Duodenal mucosa (tissue), 2 donors: ENCODE data around the gene PWWP2B.

Experiments
- H3K27ac ChIP-seq: one replicate; pipeline ENCODE4 v1.7.0; 2013; ENCODE audit warnings: low read depth, low read length
- H3K27me3 ChIP-seq, 2 donors: one replicate each; pipeline ENCODE4 v1.7.0; 2013; ENCODE audit warnings: low read length in 2 of 2, control low read depth in 1 of 2; ENCODE audit not compliant: insufficient read depth in 2 of 2, control insufficient read depth in 1 of 2
- H3K36me3 ChIP-seq, 2 donors: one replicate each; pipeline ENCODE4 v1.7.0; 2013; ENCODE audit warnings: low read length in 2 of 2, control low read depth in 1 of 2; ENCODE audit not compliant: insufficient read depth in 2 of 2, control insufficient read depth in 1 of 2
- H3K4me1 ChIP-seq, 2 donors: one replicate each; pipeline ENCODE4 v1.7.0; 2013; ENCODE audit warnings: low read length in 2 of 2, control low read depth in 1 of 2; ENCODE audit not compliant: insufficient read depth in 2 of 2, control insufficient read depth in 1 of 2
- H3K4me3 ChIP-seq, 2 donors: one replicate each; pipeline ENCODE4 v1.7.0; 2013; ENCODE audit warnings: low read length in 2 of 2, low read depth in 1 of 2
- H3K9ac ChIP-seq, 2 donors: one replicate each; pipeline ENCODE4 v1.7.0; 2013; ENCODE audit warnings: low read length in 2 of 2, low read depth in 1 of 2
- H3K9me3 ChIP-seq, 2 donors: one replicate each; pipeline ENCODE4 v1.7.0; 2013; ENCODE audit warnings: low read length in 2 of 2, control low read depth in 1 of 2; ENCODE audit not compliant: control insufficient read depth in 1 of 2

Gene PWWP2B

DNA sequence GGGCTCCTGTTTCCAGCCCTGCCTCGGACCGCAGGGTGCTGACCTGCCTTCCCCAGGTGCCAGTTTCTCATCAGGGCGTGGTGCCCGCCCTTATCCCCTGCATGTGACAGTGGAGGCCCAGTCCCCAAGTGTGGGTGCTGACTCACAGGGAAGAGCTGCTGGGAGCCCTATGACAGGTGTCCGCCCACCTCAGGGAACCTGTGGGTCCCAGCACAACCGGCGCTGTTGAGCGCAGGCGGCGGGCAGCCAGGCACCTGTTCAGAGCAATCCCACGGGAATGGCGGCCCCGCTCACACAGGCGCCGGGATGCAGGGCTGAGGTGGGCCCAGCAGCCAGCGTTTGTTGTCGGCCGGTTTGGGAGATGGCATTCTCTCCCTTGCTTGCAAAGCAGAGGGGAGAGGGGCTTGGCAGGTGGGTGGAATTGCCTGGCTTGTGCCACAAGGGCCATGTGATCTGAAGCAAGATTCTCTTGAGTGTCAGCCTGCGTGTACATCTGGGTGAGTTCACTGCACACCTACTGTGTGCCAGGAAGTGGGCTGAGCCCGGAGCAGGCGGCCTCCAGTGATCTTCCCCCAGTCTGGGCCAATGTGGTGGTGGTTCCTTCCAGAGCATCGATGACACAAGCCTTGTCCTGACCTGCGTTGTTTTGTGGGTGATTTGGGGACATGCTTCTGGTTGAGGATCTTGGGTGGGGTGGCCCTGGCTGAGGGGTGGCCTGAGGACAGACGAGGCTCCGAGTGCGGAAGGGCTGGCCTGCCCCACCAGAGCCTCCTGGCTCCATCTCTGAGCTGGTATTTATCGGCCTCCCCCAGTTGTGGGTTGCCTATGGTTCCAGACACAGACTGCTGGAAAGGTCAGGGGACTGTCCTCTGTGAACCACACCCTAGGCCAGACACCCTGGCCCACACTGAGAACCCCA is 2.4 kb downstream of the PWWP2B start:
- Histone ChIP-seq H3K4me3 (peak overlapping the region in 1 of 2 donors; percentile 78), H3K27ac (no peak overlapping the region), H3K4me1 (peaks cover 31 to 36% of the 10 kb centered on the region in 2 donors)

DNA sequence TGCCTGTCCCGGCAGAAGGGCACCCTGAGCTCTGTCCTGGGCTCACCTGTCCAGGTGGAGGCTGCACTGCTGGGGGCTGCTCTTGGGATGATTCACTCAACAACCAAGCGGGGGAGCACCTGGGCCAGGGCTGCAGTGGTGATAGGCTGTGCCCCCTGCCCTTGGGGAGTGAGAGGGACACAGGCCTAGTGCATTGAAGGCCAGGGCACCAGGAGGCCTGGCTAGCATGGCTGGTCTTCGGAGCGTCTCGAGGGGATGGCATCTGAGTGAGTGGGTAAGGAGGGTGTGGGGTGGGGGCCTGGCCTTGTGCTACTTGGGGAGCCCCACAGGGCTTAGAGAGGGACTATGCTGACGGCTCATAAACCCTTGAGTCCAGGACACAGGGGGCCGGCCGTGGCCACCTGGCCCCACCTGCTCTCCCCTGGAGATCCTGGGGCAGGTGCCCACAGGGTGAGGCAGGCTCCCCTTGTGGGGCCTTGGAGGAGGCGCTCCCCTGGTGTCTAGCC is 3.1 kb downstream of the PWWP2B start:
- no peaks in the 10 kb centered on the region for H3K36me3 ChIP-seq
- peaks cover 31 to 33% of the 10 kb centered on the region in 2 donors for H3K4me1 ChIP-seq
- no peak overlapping the region for H3K27ac ChIP-seq
- no peak overlapping the region for H3K9ac ChIP-seq
- no peaks in the 10 kb centered on the region for H3K9me3 ChIP-seq
- no peaks in the 10 kb centered on the region for H3K27me3 ChIP-seq
- H3K4me3 ChIP-seq = no peak overlapping the region

More for the DNA sequence above, 2.4 kb downstream of the PWWP2B start:
- Histone ChIP-seq H3K9ac (no peak overlapping the region), H3K9me3 (no peaks in the 10 kb centered on the region), H3K27me3 (no peaks in the 10 kb centered on the region), H3K36me3 (no peaks in the 10 kb centered on the region)

DNA sequence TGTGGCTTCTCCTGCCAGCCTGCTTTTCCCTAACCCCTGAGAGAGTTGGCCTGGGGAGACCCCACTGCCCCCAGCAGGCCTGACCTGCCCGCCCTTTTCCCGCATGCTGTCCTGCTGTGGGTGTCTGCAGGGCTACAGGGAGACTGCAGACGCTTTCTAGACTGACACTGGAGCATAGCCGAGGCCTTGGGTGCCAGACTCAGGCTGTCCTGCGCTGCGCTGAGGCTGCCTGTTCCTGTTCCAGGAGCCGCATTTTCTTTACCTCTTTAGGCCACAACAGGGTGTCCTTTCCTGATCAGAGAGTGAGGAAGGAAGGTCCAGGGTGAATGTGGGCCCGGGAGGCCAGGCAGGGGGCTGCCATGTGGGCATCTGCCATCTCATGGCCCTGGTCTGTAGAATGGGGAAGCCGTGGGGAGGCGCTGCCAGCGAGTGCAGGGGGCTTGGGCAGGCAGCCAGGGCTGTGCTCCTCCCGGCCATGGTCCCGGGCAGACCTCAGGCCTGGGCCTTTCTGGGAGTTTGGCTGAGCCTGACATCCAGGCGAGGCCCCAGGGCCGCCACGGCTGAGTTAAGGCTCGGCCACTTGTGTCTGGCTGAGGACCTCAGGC is 3.6 kb downstream of the PWWP2B start:
- H3K27ac ChIP-seq = no peak overlapping the region
- no peak overlapping the region for H3K4me3 ChIP-seq
- peaks cover 25 to 28% of the 10 kb centered on the region in 2 donors for H3K4me1 ChIP-seq
- no peak overlapping the region for H3K9ac ChIP-seq
- peaks cover 0 to 5% of the 10 kb centered on the region in 2 donors for H3K36me3 ChIP-seq
- H3K27me3 ChIP-seq = no peaks in the 10 kb centered on the region
- no peaks in the 10 kb centered on the region for H3K9me3 ChIP-seq

DNA sequence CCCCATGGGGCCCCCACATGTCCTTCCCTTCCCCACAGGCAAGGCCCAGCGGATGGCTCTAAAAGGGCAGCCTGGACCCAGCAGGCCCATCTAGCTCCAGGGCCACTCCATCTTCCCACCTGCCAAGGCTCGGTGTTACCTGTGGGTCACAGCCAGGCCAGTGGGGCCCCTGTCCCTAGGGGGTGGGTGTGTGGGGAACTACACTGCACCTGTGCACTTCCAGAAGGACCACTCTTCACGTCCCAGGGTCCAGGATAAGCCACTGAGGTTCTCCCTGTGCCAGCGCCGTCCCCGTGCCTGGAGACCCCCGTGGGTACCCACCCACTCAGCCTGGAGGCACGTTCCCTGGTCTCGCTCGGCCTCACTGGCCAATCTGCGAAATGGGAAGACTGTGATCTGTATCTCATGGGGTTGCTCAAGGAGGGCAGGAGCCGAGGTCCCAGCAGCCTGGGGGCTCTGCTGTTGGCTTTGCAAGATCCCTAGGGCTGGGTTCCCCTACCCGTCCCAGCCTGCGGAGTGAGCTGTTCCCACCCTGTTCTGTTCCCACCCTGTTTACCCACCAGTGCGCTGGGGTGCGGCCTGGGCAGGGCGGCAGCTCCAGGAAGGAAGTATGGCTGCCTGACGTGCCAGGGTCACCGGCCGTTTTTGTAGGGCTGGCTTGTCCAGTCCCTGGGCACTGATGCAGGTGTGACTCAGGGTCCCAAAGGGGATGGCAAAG is 4.6 kb downstream of the PWWP2B start:
- Histone ChIP-seq H3K36me3 (peaks cover 0 to 13% of the 10 kb centered on the region in 2 donors), H3K27me3 (no peaks in the 10 kb centered on the region), H3K4me3 (no peak overlapping the region), H3K4me1 (peaks cover 23 to 25% of the 10 kb centered on the region in 2 donors), H3K9ac (no peak overlapping the region), H3K9me3 (no peaks in the 10 kb centered on the region), H3K27ac (no peak overlapping the region)

DNA sequence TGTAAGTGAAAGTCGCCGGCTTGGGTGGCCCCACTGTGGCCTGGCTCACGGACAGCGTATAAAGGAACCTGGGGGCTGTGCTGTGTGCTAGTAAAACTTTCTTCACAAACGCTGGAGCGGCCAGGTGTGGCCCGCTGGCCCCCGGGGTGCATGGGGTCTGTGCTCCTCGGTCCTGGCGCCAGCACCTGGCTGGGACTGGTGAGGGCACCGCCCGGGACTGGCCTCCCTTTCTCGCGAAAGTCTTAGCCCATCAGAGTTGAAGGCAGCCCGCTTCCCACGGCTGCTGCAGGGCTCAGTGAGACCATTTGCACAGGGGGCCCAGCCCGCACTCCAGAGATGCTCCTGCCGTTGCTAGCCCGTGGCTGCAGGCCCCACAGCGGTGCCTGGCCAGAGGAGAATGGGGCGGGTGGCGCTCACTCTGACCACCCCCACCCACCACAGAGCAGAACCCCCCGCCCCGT is 5.8 kb downstream of the PWWP2B start:
- H3K9ac ChIP-seq = no peak overlapping the region
- H3K27ac ChIP-seq = no peak overlapping the region
- no peaks in the 10 kb centered on the region for H3K27me3 ChIP-seq
- H3K4me3 ChIP-seq = no peak overlapping the region
- peaks cover 0 to 14% of the 10 kb centered on the region in 2 donors for H3K36me3 ChIP-seq
- H3K4me1 ChIP-seq = peaks cover 32 to 35% of the 10 kb centered on the region in 2 donors
- H3K9me3 ChIP-seq = no peaks in the 10 kb centered on the region

DNA sequence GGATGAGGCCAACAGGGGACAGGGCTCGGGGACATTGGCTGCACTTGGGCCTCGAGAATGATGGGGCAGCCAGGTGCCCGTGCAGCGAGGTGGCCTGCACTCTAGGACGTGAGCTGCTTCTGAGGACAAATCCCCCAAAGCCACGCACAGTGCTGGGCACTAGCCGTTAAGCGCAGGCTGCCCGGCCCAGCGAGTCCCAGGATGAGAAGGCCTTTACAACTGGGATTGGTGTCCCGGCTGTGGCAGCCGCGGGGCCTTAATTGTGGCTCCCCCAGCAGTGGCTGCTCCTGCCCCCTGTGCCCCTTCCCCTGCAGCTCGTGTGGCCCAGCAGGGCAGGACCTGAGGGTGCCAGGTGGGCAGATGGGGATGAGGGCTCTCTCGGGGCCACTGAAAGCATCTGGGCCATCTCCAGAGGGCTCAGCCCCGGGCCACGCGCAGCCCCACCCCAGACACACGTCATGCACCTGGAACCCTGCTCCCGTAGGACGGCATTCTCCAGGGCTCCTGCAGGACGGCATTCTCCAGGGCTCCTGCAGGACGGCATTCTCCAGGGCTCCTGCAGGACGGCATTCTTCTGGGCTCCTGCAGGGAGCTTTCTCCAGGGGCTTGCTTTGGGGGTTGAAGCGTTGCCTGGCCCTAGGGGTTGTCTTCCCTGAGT is 6.6 kb downstream of the PWWP2B start:
- Histone ChIP-seq H3K9me3 (no peaks in the 10 kb centered on the region), H3K4me1 (peaks cover 32 to 34% of the 10 kb centered on the region in 2 donors), H3K9ac (no peak overlapping the region), H3K36me3 (peaks cover 0 to 14% of the 10 kb centered on the region in 2 donors), H3K4me3 (no peak overlapping the region), H3K27me3 (no peaks in the 10 kb centered on the region), H3K27ac (no peak overlapping the region)

DNA sequence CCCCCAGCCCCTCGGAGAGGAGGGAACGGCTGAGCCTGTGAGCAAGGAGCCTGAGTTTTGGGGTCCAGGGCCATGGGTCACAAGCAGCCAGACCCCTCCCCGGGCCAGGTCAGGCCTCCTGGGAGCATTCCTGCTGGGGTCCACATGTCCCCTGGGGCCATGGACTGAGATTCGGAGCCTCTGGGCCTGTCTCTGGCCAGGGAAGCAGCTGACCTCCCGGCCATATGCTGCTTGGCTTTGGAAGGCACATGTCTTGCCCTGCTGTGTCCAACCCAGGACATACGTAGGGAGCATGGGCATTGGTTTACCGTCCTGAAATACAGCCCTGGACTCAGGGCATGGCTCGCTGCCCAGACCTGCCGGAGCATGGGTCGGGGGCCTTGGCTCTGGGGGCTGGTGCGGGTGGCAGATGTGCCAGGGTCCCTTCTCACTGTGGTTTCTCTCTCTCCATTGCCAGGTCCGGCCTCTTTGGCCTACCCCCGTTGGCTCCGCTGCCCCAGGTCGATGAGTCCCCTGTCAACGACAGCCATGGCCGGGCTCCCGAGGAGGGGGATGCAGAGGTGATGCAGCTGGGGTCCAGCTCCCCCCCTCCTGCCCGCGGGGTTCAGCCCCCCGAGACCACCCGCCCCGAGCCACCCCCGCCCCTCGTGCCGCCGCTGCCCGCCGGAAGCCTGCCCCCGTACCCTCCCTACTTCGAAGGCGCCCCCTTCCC is 7.3 kb downstream of the PWWP2B start:
- no peak overlapping the region for H3K9ac ChIP-seq

DNA sequence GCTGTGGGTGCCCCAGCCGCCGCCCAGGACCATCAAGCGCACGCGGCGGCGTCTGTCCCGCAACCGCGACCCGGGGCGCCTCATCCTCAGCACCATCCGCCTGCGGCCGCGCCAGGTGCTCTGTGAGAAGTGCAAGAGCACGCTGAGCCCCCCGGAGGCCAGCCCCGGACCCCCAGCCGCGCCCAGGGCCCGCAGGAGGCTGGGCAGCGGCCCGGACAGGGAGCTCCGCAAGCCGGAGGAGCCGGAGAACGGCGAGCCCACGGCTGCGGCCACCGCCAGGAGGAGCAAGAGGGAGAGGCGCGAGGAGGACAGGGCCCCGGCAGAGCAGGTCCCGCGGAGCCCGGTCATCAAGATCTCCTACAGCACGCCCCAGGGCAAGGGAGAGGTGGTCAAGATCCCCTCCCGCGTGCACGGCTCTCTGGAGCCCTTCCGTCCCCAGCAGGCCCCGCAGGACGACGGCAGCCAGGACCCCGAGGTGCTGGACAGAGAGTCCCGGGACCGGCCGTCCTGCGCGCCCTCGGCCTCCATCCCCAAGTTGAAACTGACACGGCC is 8.0 kb downstream of the PWWP2B start:
- H3K9me3 ChIP-seq = no peaks in the 10 kb centered on the region
- peaks cover 32 to 36% of the 10 kb centered on the region in 2 donors for H3K4me1 ChIP-seq
- no peak overlapping the region for H3K4me3 ChIP-seq
- H3K36me3 ChIP-seq = peaks cover 0 to 14% of the 10 kb centered on the region in 2 donors
- no peak overlapping the region for H3K9ac ChIP-seq
- H3K27ac ChIP-seq = no peak overlapping the region
- no peaks in the 10 kb centered on the region for H3K27me3 ChIP-seq

More for the DNA sequence above, 7.3 kb downstream of the PWWP2B start:
- peaks cover 0 to 14% of the 10 kb centered on the region in 2 donors for H3K36me3 ChIP-seq
- H3K4me3 ChIP-seq = no peak overlapping the region
- H3K27me3 ChIP-seq = no peaks in the 10 kb centered on the region
- no peak overlapping the region for H3K27ac ChIP-seq
- peaks cover 33 to 36% of the 10 kb centered on the region in 2 donors for H3K4me1 ChIP-seq
- no peaks in the 10 kb centered on the region for H3K9me3 ChIP-seq

DNA sequence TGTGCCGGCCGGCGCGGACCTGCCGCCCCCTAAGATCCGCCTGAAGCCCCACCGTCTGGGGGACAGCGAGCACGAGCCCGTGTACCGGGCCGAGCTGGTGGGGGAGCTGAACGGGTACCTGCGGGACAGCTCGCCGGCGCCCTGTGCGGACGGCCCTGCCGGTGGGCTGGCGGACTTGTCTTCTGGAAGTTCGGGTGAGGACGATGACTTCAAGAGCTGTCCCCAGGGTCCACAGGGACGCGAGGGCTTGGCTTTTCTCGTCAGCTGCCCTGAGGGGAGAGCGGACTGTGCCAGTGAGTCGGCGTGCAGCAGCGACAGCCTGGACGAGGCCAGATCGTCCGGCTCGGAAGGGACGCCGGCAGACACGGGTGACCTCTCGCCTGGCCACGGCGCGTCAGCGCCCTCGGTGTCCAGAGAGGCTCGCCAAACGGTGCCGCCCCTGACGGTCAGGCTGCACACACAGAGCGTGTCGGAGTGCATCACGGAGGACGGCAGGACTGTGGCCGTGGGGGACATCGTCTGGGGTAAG is 8.5 kb downstream of the PWWP2B start:
- H3K4me1 ChIP-seq = peaks cover 27 to 35% of the 10 kb centered on the region in 2 donors
- no peak overlapping the region for H3K9ac ChIP-seq
- H3K36me3 ChIP-seq = peaks cover 0 to 14% of the 10 kb centered on the region in 2 donors
- no peaks in the 10 kb centered on the region for H3K9me3 ChIP-seq
- no peak overlapping the region for H3K27ac ChIP-seq
- no peaks in the 10 kb centered on the region for H3K27me3 ChIP-seq
- H3K4me3 ChIP-seq = no peak overlapping the region
